Epithelial cell of proximal tubule (primary cell): Measurements from ENCODE around the gene GDF10. TPM values are rescaled to one million over a fixed set of nuclear protein-coding genes. Genes with fewer than 3 reads are reported as not detected.

Experiments used
- DNase-seq: peaks from one replicate; pipeline ENCODE4 v3.0.0-alpha.2; 2011; ENCODE audit warnings: low read depth
- H3K4me3 ChIP-seq: 2 replicates; pipeline ENCODE4 v1.5.1; 2011; ENCODE audit warnings: low read depth, mild to moderate bottlenecking, low read length
- total RNA-seq: library from RNA; depleted of rRNA; stranded (reverse); fragments of >200 nt; gene quantifications from 2 replicates; pipeline ENCODE4 v1.2.3, GENCODE V29; 2015
- TF ChIP-seq, protein P1 (sequence below): conservative IDR thresholded peaks from 2 replicates; pipeline ENCODE4 v1.5.1; 2012; ENCODE audit warnings: low read depth, mild to moderate bottlenecking, low read length

GDF10 gene
- total RNA-seq, 1 donor from 2014 or later: not detected

DNA sequence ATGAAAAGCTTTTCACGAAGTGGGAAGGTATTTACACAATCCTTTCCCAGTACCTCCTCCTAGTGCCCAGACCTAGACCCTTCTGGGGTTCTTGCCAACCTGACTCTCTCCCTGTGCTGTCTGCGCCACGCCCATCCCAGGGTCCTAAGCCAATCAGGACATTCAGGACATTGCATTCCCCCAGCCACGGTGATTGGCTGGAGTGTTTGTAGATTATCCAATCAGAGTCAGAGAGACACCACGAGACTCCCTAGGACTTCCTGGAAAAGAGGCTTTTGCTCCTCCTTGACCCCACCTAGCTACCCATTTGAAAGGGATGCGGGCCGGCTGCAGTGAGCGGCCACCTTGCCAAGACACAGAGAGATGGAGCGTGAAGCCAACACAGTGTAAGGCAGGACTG lies 18.7 kb downstream of the GDF10 start:
- no peak for DNase-seq
- TF ChIP-seq, protein P1, sequence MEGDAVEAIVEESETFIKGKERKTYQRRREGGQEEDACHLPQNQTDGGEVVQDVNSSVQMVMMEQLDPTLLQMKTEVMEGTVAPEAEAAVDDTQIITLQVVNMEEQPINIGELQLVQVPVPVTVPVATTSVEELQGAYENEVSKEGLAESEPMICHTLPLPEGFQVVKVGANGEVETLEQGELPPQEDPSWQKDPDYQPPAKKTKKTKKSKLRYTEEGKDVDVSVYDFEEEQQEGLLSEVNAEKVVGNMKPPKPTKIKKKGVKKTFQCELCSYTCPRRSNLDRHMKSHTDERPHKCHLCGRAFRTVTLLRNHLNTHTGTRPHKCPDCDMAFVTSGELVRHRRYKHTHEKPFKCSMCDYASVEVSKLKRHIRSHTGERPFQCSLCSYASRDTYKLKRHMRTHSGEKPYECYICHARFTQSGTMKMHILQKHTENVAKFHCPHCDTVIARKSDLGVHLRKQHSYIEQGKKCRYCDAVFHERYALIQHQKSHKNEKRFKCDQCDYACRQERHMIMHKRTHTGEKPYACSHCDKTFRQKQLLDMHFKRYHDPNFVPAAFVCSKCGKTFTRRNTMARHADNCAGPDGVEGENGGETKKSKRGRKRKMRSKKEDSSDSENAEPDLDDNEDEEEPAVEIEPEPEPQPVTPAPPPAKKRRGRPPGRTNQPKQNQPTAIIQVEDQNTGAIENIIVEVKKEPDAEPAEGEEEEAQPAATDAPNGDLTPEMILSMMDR: no peak

DNA sequence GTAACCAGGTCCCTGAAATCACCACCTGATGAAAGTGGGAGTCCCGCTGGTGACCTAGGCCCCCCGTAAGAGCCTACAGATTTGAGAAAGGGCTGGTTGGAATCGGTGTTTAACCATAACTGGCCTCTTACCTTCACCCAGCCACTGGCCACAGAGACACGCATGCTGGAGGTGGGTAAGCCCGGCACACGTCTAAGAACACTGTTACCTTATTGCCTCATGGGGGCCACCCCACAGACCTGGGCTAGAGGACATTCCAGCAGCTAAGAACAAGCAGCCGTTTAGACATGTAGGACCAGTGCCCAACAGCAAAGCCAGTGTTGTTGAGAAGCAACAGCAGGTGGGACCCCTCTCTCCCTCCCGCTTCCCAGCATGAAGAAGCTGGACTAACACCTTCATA lies 19.8 kb downstream of the GDF10 start:
- no peak for DNase-seq
- no peak overlapping the region for H3K4me3 ChIP-seq
- TF ChIP-seq, protein P1: no peak

More for the DNA sequence above, 18.7 kb downstream of the GDF10 start:
- H3K4me3 ChIP-seq: no peak overlapping the region

DNA sequence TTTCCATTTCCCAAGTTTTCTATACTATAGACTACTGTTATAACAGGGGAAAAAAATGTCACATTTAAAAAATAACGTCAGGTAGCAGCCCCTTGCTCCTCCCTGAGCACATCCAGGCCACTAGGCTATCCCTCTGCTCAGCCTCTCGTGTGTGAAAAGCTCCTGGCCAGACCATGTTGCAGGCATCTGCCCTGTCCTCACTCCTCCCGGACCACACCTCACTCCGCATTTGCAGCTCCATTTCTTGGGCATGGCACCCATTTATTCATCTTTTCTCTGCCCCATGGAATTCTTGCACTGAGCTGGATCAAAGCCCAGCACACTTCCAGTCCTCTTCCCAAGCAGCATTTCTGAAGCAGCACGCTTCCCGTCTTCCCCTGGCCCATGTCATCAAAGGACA lies 20.8 kb downstream of the GDF10 start:
- H3K4me3 ChIP-seq: no peak overlapping the region
- TF ChIP-seq, protein P1: no peak
- DNase-seq: no peak

DNA sequence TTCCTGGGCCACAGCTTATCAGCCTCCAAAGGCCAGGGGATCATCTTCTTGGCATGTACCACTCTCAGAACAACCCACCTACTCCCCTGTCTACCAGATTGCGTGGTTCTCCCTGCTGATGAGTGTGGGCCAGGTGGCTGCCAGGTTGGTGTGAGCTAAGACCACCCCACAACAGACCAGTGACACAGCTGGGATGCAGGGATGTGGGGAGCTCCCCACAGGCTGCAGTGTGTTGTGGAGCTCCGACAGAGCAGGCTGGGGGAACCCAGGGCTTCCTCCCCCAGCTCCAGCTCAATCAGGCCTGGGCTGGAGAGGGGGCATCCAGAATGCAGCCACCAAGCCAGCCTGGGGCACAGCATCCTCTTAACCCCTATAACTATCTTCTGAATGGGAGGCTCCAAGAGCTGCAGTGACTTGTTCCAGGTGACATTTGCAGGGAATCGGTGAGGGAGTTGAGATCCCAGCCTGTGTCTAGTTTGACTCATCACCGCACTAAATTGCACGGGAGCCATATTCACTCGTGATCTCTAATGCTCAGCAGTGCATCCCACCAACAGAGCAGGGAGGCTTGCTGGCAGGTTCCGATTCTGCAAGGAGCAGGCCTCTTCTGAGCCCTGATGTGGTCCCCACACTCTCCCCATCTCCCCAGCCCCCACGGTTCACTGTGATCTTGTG lies 21.7 kb downstream of the GDF10 start:
- DNase-seq: no peak
- H3K4me3 ChIP-seq: no peak overlapping the region
- TF ChIP-seq, protein P1: no peak

DNA sequence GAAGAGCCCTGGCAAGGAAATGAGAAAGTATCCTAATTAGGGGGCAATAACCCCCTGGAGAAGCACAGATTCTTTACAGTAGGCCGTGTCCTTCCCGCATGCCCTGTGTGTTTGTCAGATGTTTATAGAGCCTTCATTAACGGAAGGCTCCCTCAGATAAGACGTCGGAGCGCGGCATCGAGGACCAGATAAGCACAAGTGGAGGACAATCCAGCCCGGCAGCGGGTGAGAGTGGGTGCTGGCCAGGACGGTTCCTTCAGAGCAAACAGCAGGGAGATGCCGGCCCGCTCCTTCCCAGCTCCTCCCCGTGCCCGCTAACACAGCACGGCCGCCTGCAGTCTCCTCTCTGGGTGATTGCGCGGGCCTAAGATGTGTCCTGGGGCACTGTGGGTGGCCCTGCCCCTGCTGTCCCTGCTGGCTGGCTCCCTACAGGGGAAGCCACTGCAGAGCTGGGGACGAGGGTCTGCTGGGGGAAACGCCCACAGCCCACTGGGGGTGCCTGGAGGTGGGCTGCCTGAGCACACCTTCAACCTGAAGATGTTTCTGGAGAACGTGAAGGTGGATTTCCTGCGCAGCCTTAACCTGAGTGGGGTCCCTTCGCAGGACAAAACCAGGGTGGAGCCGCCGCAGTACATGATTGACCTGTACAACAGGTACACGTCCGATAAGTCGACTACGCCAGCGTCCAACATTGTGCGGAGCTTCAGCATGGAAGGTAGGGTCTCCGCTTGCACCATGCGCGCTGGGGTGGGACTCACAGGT lies 22.5 kb downstream of the GDF10 start, which contains the start of gene GDF2:
Gene GDF2, plus strand, starts transcription at position 155 of the 762 bp plus-strand sequence. Its CDS starts 215 bp downstream, at position 370.
- H3K4me3 ChIP-seq: no peak within 1 kb of the TSS
- no peak for DNase-seq
- TF ChIP-seq, protein P1: no peak

DNA sequence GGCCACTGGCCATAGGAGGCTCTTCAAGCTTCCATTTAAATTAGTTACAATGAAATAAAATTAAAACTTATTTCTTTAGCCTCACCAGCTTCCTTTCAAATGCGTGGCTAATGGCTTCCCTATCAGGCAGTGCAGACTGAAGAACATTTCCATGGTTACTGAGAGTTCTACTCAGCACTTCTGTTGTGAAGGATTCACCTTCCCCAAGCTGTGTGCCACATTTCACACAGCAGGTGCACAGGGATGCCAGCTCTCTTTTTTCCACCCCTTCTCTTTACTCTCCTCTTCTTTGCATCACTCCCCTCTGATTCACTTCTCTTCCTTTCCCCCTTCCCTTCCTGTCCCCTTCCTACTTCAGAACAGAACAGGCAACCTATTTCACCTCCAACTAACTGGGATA lies 23.1 kb downstream of the GDF10 start:
- H3K4me3 ChIP-seq: no peak overlapping the region

More for the DNA sequence above, 23.1 kb downstream of the GDF10 start:
- TF ChIP-seq, protein P1: no peak
- no peak for DNase-seq
